ENCODE results near the gene STXBP6. TPM values are rescaled to one million over a fixed set of nuclear protein-coding genes. Genes with fewer than 3 reads are reported as not detected.

STXBP6 gene
- total RNA-seq, 4 donors from 2014 or later, result 7.1 to 16.8 (median 8.9) TPM

- DNase-seq, result peak; percentile 54
- 42 to 56% methylated on average over 4 to 6 of the region's 6 CpGs for WGBS, 2 donors (ENCODE audit: low coverage in 1 of 2)
- H3K27me3 ChIP-seq, result no peaks in the 10 kb centered on the region
- peak overlapping the region; percentile 33 to 55 (median 43) for H3K27ac ChIP-seq
- TF ChIP-seq POLR2A (IDR thresholded peaks at IDR 0.05) (no peak), CTCF (IDR thresholded peaks at IDR 0.05) (peak in 3 of 5 experiments; percentile 29 to 44 (median 41)), EP300 (IDR thresholded peaks at IDR 0.05; ENCODE audit: low read depth) (no peak), POLR2AphosphoS5 (IDR thresholded peaks at IDR 0.05) (peak in 1 of 3 donors; percentile 8)
- in situ Hi-C loops (cut with MboI; ENCODE audit: low pct_ligation_motif_present in 1 of 4, low pct_unique_long_range_greater_than_20kb in 1 of 4, low sequenced_read_pairs in 3 of 4) (no loop called here), intact Hi-C loops (cut with DNase I; ENCODE audit: low total_unique reads) (no loop called here)
- no peaks in the 10 kb centered on the region for H3K9me3 ChIP-seq
- no peak overlapping the region for H3K4me3 ChIP-seq
- peaks cover 0 to 39% (median 15%) of the 10 kb centered on the region in 4 donors for H3K4me1 ChIP-seq
- H3K36me3 ChIP-seq, result no peaks in the 10 kb centered on the region
Observed at GRCh38 chr14:24852312-24853060, 197.5 kb downstream of the STXBP6 start.

GRCh38 chr14:24851837-24852236 is 198.1 kb downstream of the STXBP6 start:
- in situ Hi-C loops (cut with MboI; ENCODE audit: low pct_ligation_motif_present in 1 of 4, low pct_unique_long_range_greater_than_20kb in 1 of 4, low sequenced_read_pairs in 3 of 4) (no loop called here), intact Hi-C loops (cut with DNase I; ENCODE audit: low total_unique reads) (no loop called here)
- TF ChIP-seq EP300 (IDR thresholded peaks at IDR 0.05; ENCODE audit: low read depth), result no peak
- TF ChIP-seq POLR2AphosphoS5 (IDR thresholded peaks at IDR 0.05), result no peak
- TF ChIP-seq CTCF (IDR thresholded peaks at IDR 0.05), result no peak
- no peak for TF ChIP-seq POLR2A (IDR thresholded peaks at IDR 0.05)
- Histone ChIP-seq H3K4me1 (peaks cover 0 to 37% (median 13%) of the 10 kb centered on the region in 4 donors), H3K4me3 (no peak overlapping the region), H3K27me3 (no peaks in the 10 kb centered on the region), H3K9me3 (no peaks in the 10 kb centered on the region), H3K27ac (peak overlapping the region; percentile 11 to 55 (median 41)), H3K36me3 (no peaks in the 10 kb centered on the region)
- DNase-seq, result no peak

GRCh38 chr14:24851406-24851805 is 198.5 kb downstream of the STXBP6 start:
- 72 to 84% methylated on average over 2 to 4 of the region's 4 CpGs for WGBS, 2 donors (ENCODE audit: low coverage in 1 of 2)
- intact Hi-C loops (cut with DNase I; ENCODE audit: low total_unique reads) (no loop called here), in situ Hi-C loops (cut with MboI; ENCODE audit: low pct_ligation_motif_present in 1 of 4, low pct_unique_long_range_greater_than_20kb in 1 of 4, low sequenced_read_pairs in 3 of 4) (no loop called here)
- H3K27ac ChIP-seq, result peak overlapping the region; percentile 11 to 55 (median 41)
- H3K36me3 ChIP-seq, result no peaks in the 10 kb centered on the region
- H3K27me3 ChIP-seq, result no peaks in the 10 kb centered on the region
- H3K4me3 ChIP-seq, result no peak overlapping the region
- no peak for DNase-seq
- H3K9me3 ChIP-seq, result no peaks in the 10 kb centered on the region
- TF ChIP-seq POLR2A (IDR thresholded peaks at IDR 0.05) (no peak), CTCF (IDR thresholded peaks at IDR 0.05) (no peak), POLR2AphosphoS5 (IDR thresholded peaks at IDR 0.05) (no peak), EP300 (IDR thresholded peaks at IDR 0.05; ENCODE audit: low read depth) (no peak)
- peaks cover 0 to 41% (median 13%) of the 10 kb centered on the region in 4 donors for H3K4me1 ChIP-seq

GRCh38 chr14:24850072-24850471 is 199.9 kb downstream of the STXBP6 start:
- TF ChIP-seq POLR2AphosphoS5 (IDR thresholded peaks at IDR 0.05), result no peak
- no peak for TF ChIP-seq EP300 (IDR thresholded peaks at IDR 0.05; ENCODE audit: low read depth)
- H3K27ac ChIP-seq, result no peak overlapping the region
- H3K9me3 ChIP-seq, result no peaks in the 10 kb centered on the region
- DNase-seq, result no peak
- H3K4me1 ChIP-seq, result peaks cover 0 to 55% (median 20%) of the 10 kb centered on the region in 4 donors
- intact Hi-C loops (cut with DNase I; ENCODE audit: low total_unique reads) (no loop called here), in situ Hi-C loops (cut with MboI; ENCODE audit: low pct_ligation_motif_present in 1 of 4, low pct_unique_long_range_greater_than_20kb in 1 of 4, low sequenced_read_pairs in 3 of 4) (no loop called here)
- 86 to 89% methylated on average over 1 to 2 of the region's 2 CpGs for WGBS, 2 donors (ENCODE audit: low coverage in 1 of 2)
- H3K4me3 ChIP-seq, result no peak overlapping the region
- H3K36me3 ChIP-seq, result no peaks in the 10 kb centered on the region
- H3K27me3 ChIP-seq, result no peaks in the 10 kb centered on the region
